WTC11 (cell line): ENCODE results near the gene GAPT. TPM values are rescaled to one million over a fixed set of nuclear protein-coding genes. Genes with fewer than 3 reads are reported as not detected.

Source experiments
- ATAC-seq: fragments of 200-7000 bp; cut with Tn5 transposase; 2 replicates; pipeline ENCODE4 v1.10.0; 2021; ENCODE audit warnings: mild to moderate bottlenecking, moderate library complexity
- CTCF ChIA-PET: fragments of 300-600 bp; sonication (Branson Sonifier 250); formaldehyde crosslinking; loops from one replicate; lab custom pipeline; 2021; ENCODE audit warnings: antibody characterized with exemption; lab: Charles Lee
- POLR2A ChIA-PET: fragments of 350-600 bp; sonication (Branson Sonifier 250); formaldehyde crosslinking; loops from one replicate; lab custom pipeline; 2021; ENCODE audit warnings: antibody characterized with exemption; lab: Charles Lee
- DNase-seq: peaks from one replicate; pipeline ENCODE4 v3.0.0; 2021; ENCODE audit warnings: low spot score
- H3K27ac Mint-ChIP-seq: 2 replicates; pipeline ENCODE4 v1.8.0; 2021; ENCODE audit warnings: mixed read lengths
- H3K27me3 Mint-ChIP-seq: 2 replicates; pipeline ENCODE4 v1.8.0; 2021; ENCODE audit warnings: low read depth, mild to moderate bottlenecking, moderate library complexity, mixed read lengths
- H3K36me3 Mint-ChIP-seq: 2 replicates; pipeline ENCODE4 v1.8.0; 2021; ENCODE audit warnings: mixed read lengths
- H3K4me1 Mint-ChIP-seq: 2 replicates; pipeline ENCODE4 v1.8.0; 2022; ENCODE audit warnings: mixed read lengths
- H3K4me3 Mint-ChIP-seq: 2 replicates; pipeline ENCODE4 v1.8.0; 2021; ENCODE audit warnings: mild to moderate bottlenecking, moderate library complexity, mixed read lengths
- H3K9me3 Mint-ChIP-seq: 2 replicates; pipeline ENCODE4 v1.8.0; 2021; ENCODE audit warnings: mixed read lengths
- ELF4 ChIP-seq: sonication (generic); formaldehyde crosslinking; IDR thresholded peaks from 2 replicates; pipeline ENCODE4 v1.8.1; 2022; ENCODE audit warnings: low read depth, mild to moderate bottlenecking, moderate library complexity, missing genetic modification reagents
- EMX1 ChIP-seq: fragments of 250-450 bp; sonication (Bioruptor Pico); IDR thresholded peaks from 2 replicates; pipeline ENCODE4 v1.8.0; 2021; ENCODE audit warnings: mild to moderate bottlenecking
- ESRRA ChIP-seq: sonication (generic); formaldehyde crosslinking; IDR thresholded peaks from 2 replicates; pipeline ENCODE4 v1.8.1; 2022; ENCODE audit warnings: mild to moderate bottlenecking, missing genetic modification reagents, borderline replicate concordance
- FOXJ3 ChIP-seq: sonication (generic); formaldehyde crosslinking; IDR thresholded peaks from 2 replicates; pipeline ENCODE4 v1.9.0; 2021; ENCODE audit warnings: missing genetic modification reagents, mild to moderate bottlenecking, borderline replicate concordance
- GABPB1 ChIP-seq: sonication (generic); formaldehyde crosslinking; IDR thresholded peaks from 2 replicates; pipeline ENCODE4 v1.8.1; 2023; ENCODE audit warnings: mild to moderate bottlenecking, missing genetic modification reagents
- GRHL2 ChIP-seq: fragments of 250-450 bp; sonication (Bioruptor Pico); IDR thresholded peaks from 2 replicates; pipeline ENCODE4 v1.8.0; 2022; ENCODE audit warnings: mild to moderate bottlenecking, moderate library complexity; ENCODE audit not compliant: insufficient replicate concordance, severe bottlenecking
- JUN ChIP-seq: sonication (generic); formaldehyde crosslinking; IDR thresholded peaks from 2 replicates; pipeline ENCODE4 v1.8.0; 2023; ENCODE audit warnings: mild to moderate bottlenecking, missing genetic modification reagents
- KAT7 ChIP-seq: sonication (generic); formaldehyde crosslinking; IDR thresholded peaks from 2 replicates; pipeline ENCODE4 v1.8.1; 2023; ENCODE audit warnings: missing genetic modification reagents, mild to moderate bottlenecking, borderline replicate concordance
- MAX ChIP-seq: sonication (generic); formaldehyde crosslinking; IDR thresholded peaks from 2 replicates; pipeline ENCODE4 v1.8.0; 2022; ENCODE audit warnings: mild to moderate bottlenecking, missing genetic modification reagents
- MLX ChIP-seq: sonication (generic); formaldehyde crosslinking; IDR thresholded peaks from 2 replicates; pipeline ENCODE4 v1.8.1; 2023; ENCODE audit warnings: mild to moderate bottlenecking, missing genetic modification reagents, moderate library complexity
- MYBL2 ChIP-seq: sonication (generic); formaldehyde crosslinking; IDR thresholded peaks from 2 replicates; pipeline ENCODE4 v1.8.1; 2023; ENCODE audit warnings: mild to moderate bottlenecking, moderate library complexity, missing genetic modification reagents
- NFE2L1 ChIP-seq: sonication (generic); formaldehyde crosslinking; IDR thresholded peaks from 2 replicates; pipeline ENCODE4 v1.8.1; 2023; ENCODE audit warnings: missing genetic modification reagents
- OVOL2 ChIP-seq: fragments of 250-450 bp; sonication (Bioruptor Pico); IDR thresholded peaks from 2 replicates; pipeline ENCODE4 v1.9.0; 2021; ENCODE audit warnings: mild to moderate bottlenecking, borderline replicate concordance
- PRRX2 ChIP-seq: fragments of 250-450 bp; sonication (Bioruptor Pico); IDR thresholded peaks from 2 replicates; pipeline ENCODE4 v1.8.0; 2021; ENCODE audit warnings: mild to moderate bottlenecking
- SMAD4 ChIP-seq: sonication (generic); formaldehyde crosslinking; IDR thresholded peaks from 2 replicates; pipeline ENCODE4 v1.8.0; 2022; ENCODE audit warnings: mild to moderate bottlenecking, missing genetic modification reagents
- TEAD1 ChIP-seq: sonication (generic); formaldehyde crosslinking; IDR thresholded peaks from 2 replicates; pipeline ENCODE4 v1.8.0; 2022; ENCODE audit warnings: mild to moderate bottlenecking, missing genetic modification reagents
- TEAD4 ChIP-seq: sonication (generic); formaldehyde crosslinking; IDR thresholded peaks from 2 replicates; pipeline ENCODE4 v1.8.0; 2022; ENCODE audit warnings: mild to moderate bottlenecking, missing genetic modification reagents
- USF1 ChIP-seq: sonication (generic); formaldehyde crosslinking; IDR thresholded peaks from 2 replicates; pipeline ENCODE4 v1.8.0; 2022; ENCODE audit warnings: mild to moderate bottlenecking, missing genetic modification reagents
- USF2 ChIP-seq: sonication (generic); formaldehyde crosslinking; IDR thresholded peaks from 2 replicates; pipeline ENCODE4 v1.8.1; 2023; ENCODE audit warnings: mild to moderate bottlenecking, missing genetic modification reagents, moderate library complexity
- ZMAT4 ChIP-seq: fragments of 250-450 bp; sonication (Bioruptor Pico); IDR thresholded peaks from 2 replicates; pipeline ENCODE4 v1.9.0; 2021; ENCODE audit warnings: mild to moderate bottlenecking
- ZNF121 ChIP-seq: sonication (generic); formaldehyde crosslinking; IDR thresholded peaks from 2 replicates; pipeline ENCODE4 v1.8.0; 2023; ENCODE audit warnings: missing genetic modification reagents
- ZNF219 ChIP-seq: sonication (generic); formaldehyde crosslinking; IDR thresholded peaks from 2 replicates; pipeline ENCODE4 v1.8.0; 2023; ENCODE audit warnings: missing genetic modification reagents, mild to moderate bottlenecking, borderline replicate concordance
- ZNF317 ChIP-seq: sonication (generic); formaldehyde crosslinking; IDR thresholded peaks from 2 replicates; pipeline ENCODE4 v1.8.1; 2023; ENCODE audit warnings: low read depth, mild to moderate bottlenecking, moderate library complexity, missing genetic modification reagents, borderline replicate concordance
- ZNF423 ChIP-seq: fragments of 250-450 bp; sonication (Bioruptor Pico); IDR thresholded peaks from 2 replicates; pipeline ENCODE4 v2.1.2; 2022; ENCODE audit warnings: mild to moderate bottlenecking, moderate library complexity
- ZNF512 ChIP-seq: sonication (generic); formaldehyde crosslinking; IDR thresholded peaks from 2 replicates; pipeline ENCODE4 v1.8.1; 2022; ENCODE audit warnings: missing genetic modification reagents, borderline replicate concordance
- total RNA-seq: library from RNA; stranded (reverse); gene quantifications from 3 replicates; pipeline ENCODE4 v1.2.3, GENCODE V29; 2021

The GAPT gene
- total RNA-seq, 1 experiment from 2014 or later: not detected

- peaks cover 3% of the 10 kb centered on the region; the same call in 1 of the 2 replicates for H3K9me3 Mint-ChIP-seq
- H3K27me3 Mint-ChIP-seq: 0 out of 2 replicates have a peak, but pooled peaks cover 2% of the 10 kb centered on the region
- DNase-seq (peak; percentile 23), ATAC-seq (peak; percentile 97)
- TF ChIP-seq NFE2L1 (CRISPR knock-in tag) (peak; percentile 86), MAX (CRISPR knock-in tag) (peak; percentile 75), ESRRA (no peak)
- H3K36me3 Mint-ChIP-seq: no peaks in the 10 kb centered on the region
- POLR2A ChIA-PET: interaction anchor here (0.6 kb wide), 1 partner anchor 300 kb away, joined by 6 read pairs; no protein-coding TSS in a partner anchor
- H3K4me1 Mint-ChIP-seq: peaks cover 26% of the 10 kb centered on the region
- CTCF ChIA-PET: interaction anchor here (1.2 to 1.3 kb wide), 3 partner anchors 29 to 688 kb away, joined by 4 to 9 read pairs (median 5); no protein-coding TSS in a partner anchor
- H3K4me3 Mint-ChIP-seq: no peak overlapping the region
- H3K27ac Mint-ChIP-seq: peak overlapping the region; percentile 22; the same call in 1 of the 2 replicates
Observed at GRCh38 chr5:58466939-58467338, 24.3 kb upstream of the GAPT start.

- no peak overlapping the region for H3K27ac Mint-ChIP-seq
- 0 out of 2 replicates have a peak, but pooled peaks cover 2% of the 10 kb centered on the region for H3K27me3 Mint-ChIP-seq
- H3K9me3 Mint-ChIP-seq: peaks cover 20% of the 10 kb centered on the region
- H3K4me3 Mint-ChIP-seq: no peak overlapping the region
- no peak for TF ChIP-seq ZMAT4 (CRISPR knock-in tag)
- no peak for TF ChIP-seq SMAD4 (CRISPR knock-in tag)
- TF ChIP-seq GABPB1 (CRISPR knock-in tag): no peak
- no peak for TF ChIP-seq USF1 (CRISPR knock-in tag)
- no peak for TF ChIP-seq JUN (CRISPR knock-in tag)
- TF ChIP-seq ZNF512 (CRISPR knock-in tag): no peak
- TF ChIP-seq KAT7: no peak
- TF ChIP-seq PRRX2 (CRISPR knock-in tag): no peak
- no peak for TF ChIP-seq MLX (CRISPR knock-in tag)
- no peak for TF ChIP-seq OVOL2 (CRISPR knock-in tag)
- TF ChIP-seq USF2 (CRISPR knock-in tag): no peak
- no peak for TF ChIP-seq EMX1
- TF ChIP-seq FOXJ3: no peak
- POLR2A ChIA-PET: no interaction called here
- H3K36me3 Mint-ChIP-seq: peaks cover 13% of the 10 kb centered on the region
- CTCF ChIA-PET: no interaction called here
- H3K4me1 Mint-ChIP-seq: peaks cover 18% of the 10 kb centered on the region
- DNase-seq: no peak
- ATAC-seq: no peak
Observed at GRCh38 chr5:58469896-58470295, 21.3 kb upstream of the GAPT start.

- peaks cover 36% of the 10 kb centered on the region for H3K9me3 Mint-ChIP-seq
- no peaks in the 10 kb centered on the region; the same call in 1 of the 2 replicates for H3K27me3 Mint-ChIP-seq
- ChIA-PET POLR2A (no interaction called here), CTCF (no interaction called here)
- no peak for DNase-seq
- H3K4me1 Mint-ChIP-seq: no peaks in the 10 kb centered on the region
- no peak for ATAC-seq
- no peak overlapping the region for H3K4me3 Mint-ChIP-seq
- no peak overlapping the region for H3K27ac Mint-ChIP-seq
- H3K36me3 Mint-ChIP-seq: peaks cover 29% of the 10 kb centered on the region
- no peak for TF ChIP-seq ZNF219 (CRISPR knock-in tag)
- no peak for TF ChIP-seq ELF4 (CRISPR knock-in tag)
- TF ChIP-seq MYBL2 (CRISPR knock-in tag): no peak
- TF ChIP-seq ZNF121 (CRISPR knock-in tag): no peak
- TF ChIP-seq SMAD4 (CRISPR knock-in tag): no peak
- TF ChIP-seq TEAD1: no peak
- no peak for TF ChIP-seq ZNF423 (CRISPR knock-in tag)
- no peak for TF ChIP-seq USF2 (CRISPR knock-in tag)
- TF ChIP-seq GRHL2 (CRISPR knock-in tag): no peak
- TF ChIP-seq ZNF317 (CRISPR knock-in tag): no peak
- TF ChIP-seq USF1 (CRISPR knock-in tag): no peak
- TF ChIP-seq TEAD4 (CRISPR knock-in tag): no peak
Observed at GRCh38 chr5:58475404-58475803, 15.8 kb upstream of the GAPT start.
